Measurements from ENCODE around the gene TRMU. TPM values are rescaled to one million over a fixed set of nuclear protein-coding genes. Genes with fewer than 3 reads are reported as not detected.

Gene TRMU
- total RNA-seq, 4 donors from 2014 or later = 35.2 to 101 (median 83.3) TPM

DNA sequence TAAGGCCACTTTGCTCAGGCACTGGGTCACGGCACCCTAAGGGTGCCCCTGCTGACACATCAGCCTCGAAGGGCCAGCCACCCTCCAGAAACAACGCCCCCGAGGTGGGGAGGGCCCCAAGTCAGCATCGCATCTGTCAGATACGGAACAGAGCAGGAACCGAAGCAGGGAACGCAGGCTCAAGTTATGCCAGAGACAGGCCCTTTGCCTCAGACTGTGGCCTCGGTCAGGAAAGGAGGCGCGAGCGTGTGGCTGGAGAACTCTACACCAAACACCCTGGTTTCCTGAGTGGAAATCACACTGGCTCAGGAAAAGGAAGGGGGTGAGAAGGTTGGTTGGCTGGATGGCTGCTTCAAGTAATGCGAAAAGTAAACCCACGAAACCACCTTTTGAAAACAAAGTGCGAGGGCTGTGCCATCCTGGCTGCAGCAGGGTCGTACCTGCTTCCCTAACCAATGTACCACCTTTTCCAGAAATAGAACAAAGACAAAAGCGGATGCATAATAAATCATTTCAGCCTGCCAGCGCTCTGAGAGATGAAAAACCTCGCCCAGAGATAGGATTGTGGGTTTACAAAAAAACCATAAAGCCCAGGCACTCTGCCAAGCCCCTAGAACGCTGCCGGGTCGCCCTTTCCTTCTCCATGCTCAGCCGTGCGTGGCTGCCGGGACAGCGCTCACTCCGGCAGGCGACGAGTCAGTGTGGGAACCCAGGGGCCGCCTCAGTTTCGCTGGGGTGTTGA lies 38.6 kb downstream of the TRMU start:
- H3K27ac ChIP-seq = peak overlapping the region in 1 of 4 donors; percentile 61
- TF ChIP-seq, protein P1, sequence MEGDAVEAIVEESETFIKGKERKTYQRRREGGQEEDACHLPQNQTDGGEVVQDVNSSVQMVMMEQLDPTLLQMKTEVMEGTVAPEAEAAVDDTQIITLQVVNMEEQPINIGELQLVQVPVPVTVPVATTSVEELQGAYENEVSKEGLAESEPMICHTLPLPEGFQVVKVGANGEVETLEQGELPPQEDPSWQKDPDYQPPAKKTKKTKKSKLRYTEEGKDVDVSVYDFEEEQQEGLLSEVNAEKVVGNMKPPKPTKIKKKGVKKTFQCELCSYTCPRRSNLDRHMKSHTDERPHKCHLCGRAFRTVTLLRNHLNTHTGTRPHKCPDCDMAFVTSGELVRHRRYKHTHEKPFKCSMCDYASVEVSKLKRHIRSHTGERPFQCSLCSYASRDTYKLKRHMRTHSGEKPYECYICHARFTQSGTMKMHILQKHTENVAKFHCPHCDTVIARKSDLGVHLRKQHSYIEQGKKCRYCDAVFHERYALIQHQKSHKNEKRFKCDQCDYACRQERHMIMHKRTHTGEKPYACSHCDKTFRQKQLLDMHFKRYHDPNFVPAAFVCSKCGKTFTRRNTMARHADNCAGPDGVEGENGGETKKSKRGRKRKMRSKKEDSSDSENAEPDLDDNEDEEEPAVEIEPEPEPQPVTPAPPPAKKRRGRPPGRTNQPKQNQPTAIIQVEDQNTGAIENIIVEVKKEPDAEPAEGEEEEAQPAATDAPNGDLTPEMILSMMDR (IDR thresholded peaks at IDR 0.05) = no peak
- no peak for TF ChIP-seq POLR2A (IDR thresholded peaks at IDR 0.05)
- H3K27me3 ChIP-seq = no peaks in the 10 kb centered on the region
- DNase-seq = no peak
- no peak overlapping the region for H3K4me3 ChIP-seq
- H3K4me1 ChIP-seq = peaks cover 0 to 45% (median 2%) of the 10 kb centered on the region in 4 donors
- no peaks in the 10 kb centered on the region for H3K36me3 ChIP-seq
- peaks cover 0 to 8% (median 0%) of the 10 kb centered on the region in 4 donors for H3K9me3 ChIP-seq

DNA sequence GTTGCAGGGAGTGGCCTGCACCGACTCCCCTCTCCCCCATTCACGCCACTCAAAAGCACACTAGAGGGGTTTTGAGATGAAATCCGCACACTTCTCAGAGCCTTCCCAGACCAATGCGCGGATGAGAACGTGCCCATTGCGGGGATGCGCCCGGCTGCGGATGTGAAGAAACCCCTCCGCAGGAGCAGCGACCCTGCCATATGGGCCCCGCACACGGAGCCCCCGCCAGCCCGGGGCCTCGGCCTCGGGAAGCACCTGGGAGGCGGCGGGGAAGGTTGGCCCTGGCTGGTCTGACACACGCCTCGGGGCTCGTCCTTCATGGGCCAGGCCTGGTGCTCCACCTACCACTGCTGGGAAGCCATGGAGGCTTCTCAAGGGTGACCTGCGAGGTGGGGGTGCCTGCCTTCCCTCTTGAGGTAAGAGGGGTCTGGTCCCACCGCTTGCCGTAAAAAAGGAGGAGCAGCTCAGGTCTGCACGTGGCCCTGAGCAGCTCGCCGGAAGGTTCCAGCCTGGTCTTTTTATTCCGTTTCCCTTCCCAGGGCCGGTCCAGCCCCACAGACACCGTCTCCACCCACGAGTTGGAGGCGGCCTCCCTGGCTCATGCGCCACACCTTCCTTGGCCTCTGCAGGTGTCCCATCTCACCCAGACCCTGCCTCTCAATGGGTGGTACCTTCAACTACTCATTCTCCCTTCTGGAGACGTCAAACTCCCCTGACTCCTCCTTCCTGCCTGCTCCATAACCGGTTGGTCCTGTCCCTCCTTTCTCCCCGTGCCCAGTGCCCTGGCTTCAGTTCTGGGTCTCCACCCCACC lies 39.4 kb downstream of the TRMU start:
- Histone ChIP-seq H3K9me3 (peaks cover 0 to 8% (median 0%) of the 10 kb centered on the region in 4 donors), H3K27ac (peak overlapping the region in 2 of 4 donors; percentile 8 to 61), H3K4me3 (no peak overlapping the region), H3K27me3 (no peaks in the 10 kb centered on the region), H3K36me3 (no peaks in the 10 kb centered on the region), H3K4me1 (peaks cover 0 to 45% (median 2%) of the 10 kb centered on the region in 4 donors)
- TF ChIP-seq, protein P1 (IDR thresholded peaks at IDR 0.05) = no peak
- peak in 1 of 2 donors; percentile 23 for TF ChIP-seq POLR2A (IDR thresholded peaks at IDR 0.05)
- DNase-seq = peak in 1 of 3 donors; percentile 78

DNA sequence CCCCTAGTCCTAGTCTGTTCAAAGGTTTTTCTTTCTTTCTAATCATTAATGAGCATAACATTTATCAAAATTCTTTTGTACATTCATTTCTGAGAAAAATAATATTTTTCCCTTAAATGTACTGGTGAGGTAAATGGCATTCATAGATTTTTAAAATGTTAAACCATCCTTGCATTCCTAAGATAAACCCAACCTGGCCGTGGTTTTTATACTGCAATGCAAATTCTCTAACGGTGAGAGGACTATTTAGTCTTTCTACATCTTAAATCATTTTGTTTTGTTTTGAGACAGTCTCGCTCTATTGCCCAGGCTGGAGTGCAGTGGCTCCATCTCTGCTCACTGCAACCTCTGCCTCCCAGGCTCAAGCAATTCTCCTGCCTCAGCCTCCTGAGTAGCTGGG lies 40.6 kb downstream of the TRMU start:
- DNase-seq = no peak
- H3K27ac ChIP-seq = no peak overlapping the region
- H3K36me3 ChIP-seq = no peaks in the 10 kb centered on the region
- no peak overlapping the region for H3K4me3 ChIP-seq
- H3K4me1 ChIP-seq = peaks cover 0 to 42% (median 0%) of the 10 kb centered on the region in 4 donors
- no peak for TF ChIP-seq POLR2A (IDR thresholded peaks at IDR 0.05)
- TF ChIP-seq, protein P1 (IDR thresholded peaks at IDR 0.05) = no peak
- no peaks in the 10 kb centered on the region for H3K27me3 ChIP-seq
- peaks cover 0 to 8% (median 0%) of the 10 kb centered on the region in 4 donors for H3K9me3 ChIP-seq

DNA sequence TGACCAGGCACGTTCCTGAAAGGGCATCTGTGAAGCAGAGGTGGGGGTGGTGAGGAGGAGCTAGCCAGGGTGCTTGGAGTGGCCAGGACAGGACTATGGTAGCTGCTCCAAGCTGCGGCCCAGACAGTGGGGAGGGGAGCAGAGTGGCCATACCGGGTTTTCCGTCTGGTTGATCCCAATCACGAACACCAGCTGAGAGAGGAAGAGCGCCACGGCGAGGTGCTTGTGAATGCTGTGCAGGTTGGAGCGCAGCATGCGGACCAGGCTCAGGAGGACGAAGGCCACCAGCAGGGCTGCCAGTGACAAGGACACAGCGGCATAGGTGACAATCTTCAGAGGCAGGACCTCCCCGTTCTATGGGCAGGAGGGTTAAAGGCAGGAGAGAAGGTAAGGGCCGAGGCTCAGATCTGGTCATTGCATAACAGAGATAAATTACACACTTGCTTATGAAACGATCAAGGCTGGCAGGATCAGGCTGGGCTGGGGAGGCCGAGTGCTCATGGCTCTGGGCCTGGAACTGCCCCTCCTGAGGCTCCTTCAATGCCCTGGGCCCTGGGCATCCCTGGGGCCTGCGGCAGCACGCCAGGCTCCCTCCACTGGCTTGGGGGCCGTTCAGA lies 41.5 kb downstream of the TRMU start:
- Histone ChIP-seq H3K4me1 (peaks cover 0 to 42% (median 0%) of the 10 kb centered on the region in 4 donors), H3K27ac (peak overlapping the region in 1 of 4 donors; percentile 75), H3K27me3 (no peaks in the 10 kb centered on the region), H3K36me3 (no peaks in the 10 kb centered on the region), H3K9me3 (peaks cover 0 to 8% (median 0%) of the 10 kb centered on the region in 4 donors), H3K4me3 (no peak overlapping the region)
- DNase-seq = no peak
- no peak for TF ChIP-seq POLR2A (IDR thresholded peaks at IDR 0.05)
- TF ChIP-seq, protein P1 (IDR thresholded peaks at IDR 0.05) = no peak
